ENCODE results near the gene CELF2. TPM values are rescaled to one million over a fixed set of nuclear protein-coding genes. Genes with fewer than 3 reads are reported as not detected.
"Not testable (repeated sequence)": the region's sequence is repeated elsewhere in the genome, so short reads cannot be mapped to it uniquely, and the experiment has no call there.

The CELF2 gene
- total and polyA plus RNA-seq, 9 of the 15 experiments (the other 6 are each of a cell fraction or from before 2014, with no cell fraction given): 4.0 to 20.3 (median 11.1) TPM

- WGBS (ENCODE audit: insufficient coverage, low coverage, missing lambda C conversion rate): 0% methylated on average over 5 of the region's 5 CpGs
- H3K4me1 ChIP-seq (replicated peaks in 1 of 2; ENCODE audit: control insufficient read depth in 2 of 2, insufficient read depth in 2 of 2, low read length in 2 of 2): peaks cover 0 to 11% of the 10 kb centered on the region in 2 experiments; a peak in 2 of 5 replicates
- intact Hi-C loops (cut with micrococcal nuclease); H4K20me1 ChIP-seq (replicated peaks; ENCODE audit: control insufficient read depth, insufficient read depth, low read length); H3K9me1 ChIP-seq (ENCODE audit: control insufficient read depth, insufficient read depth, low read length); ATAC-seq; H3K36me3 ChIP-seq (ENCODE audit: control insufficient read depth, insufficient read depth, low read length); H3K4me3 ChIP-seq; H3K9ac ChIP-seq (ENCODE audit: insufficient read depth in 1 of 2, low read depth in 2 of 2, low read length in 2 of 2); DNase-seq (ENCODE audit: extremely low read depth in 1 of 4, low spot score in 3 of 4); H3K79me2 ChIP-seq (ENCODE audit: control insufficient read depth, insufficient read depth, low read length); H3K9me3 ChIP-seq (replicated peaks; ENCODE audit: control insufficient read depth, insufficient read depth, low read depth, low read length); CTCF ChIA-PET (ENCODE audit: low intra/inter-chr PET ratio); FAIRE-seq; BruUV-seq (replicated peaks); H3K4me2 ChIP-seq (ENCODE audit: insufficient read depth, low read length); H2AFZ ChIP-seq (ENCODE audit: low read depth, low read length); in situ Hi-C loops (cut with MboI); H3K27ac ChIP-seq (ENCODE audit: extremely low read depth, low read depth, low read length): not testable (repeated sequence)
- peaks cover 2 to 14% of the 10 kb centered on the region in 2 experiments; a peak in 3 of 5 replicates for H3K27me3 ChIP-seq (ENCODE audit: control insufficient read depth in 2 of 2, insufficient read depth in 2 of 2, low read length in 2 of 2)
- peak; percentile 68; the same call in 1 of the 2 replicates for TF ChIP-seq CHD2 (IDR thresholded peaks at IDR 0.05; ENCODE audit: low read depth, low read length)
- TF ChIP-seq ZNF431 (CRISPR knock-in tag; IDR thresholded peaks at IDR 0.05): peak; percentile 95
- POLR2A ChIA-PET: interaction anchor here (1.1 kb wide), 1 partner anchor 8 kb away, joined by 3 read pairs; no protein-coding TSS in a partner anchor
Observed at GRCh38 chr10:11347580-11347979, 329.9 kb downstream of the CELF2 start.

GRCh38 chr10:11351801-11352200 is 334.1 kb downstream of the CELF2 start:
- no peaks in the 10 kb centered on the region for H3K9me3 ChIP-seq (replicated peaks; ENCODE audit: control insufficient read depth, insufficient read depth, low read depth, low read length)
- no peaks in the 10 kb centered on the region for H3K79me2 ChIP-seq (ENCODE audit: control insufficient read depth, insufficient read depth, low read length)
- 0% methylated on average over 9 of the region's 9 CpGs for WGBS (ENCODE audit: insufficient coverage, low coverage, missing lambda C conversion rate)
- H3K9me1 ChIP-seq (ENCODE audit: control insufficient read depth, insufficient read depth, low read length): no peaks in the 10 kb centered on the region
- no peak for DNase-seq (ENCODE audit: extremely low read depth in 1 of 4, low spot score in 3 of 4)
- H4K20me1 ChIP-seq (replicated peaks; ENCODE audit: control insufficient read depth, insufficient read depth, low read length): no peaks in the 10 kb centered on the region; the same call in 1 of the 2 replicates
- CTCF ChIA-PET (ENCODE audit: low intra/inter-chr PET ratio): no interaction called here
- TF ChIP-seq ARID3A (IDR thresholded peaks at IDR 0.05; ENCODE audit: borderline replicate concordance, low read depth, low read length) (no peak), CTBP1 (IDR thresholded peaks at IDR 0.05; ENCODE audit: borderline replicate concordance) (no peak), ESRRB (CRISPR knock-in tag; IDR thresholded peaks at IDR 0.05; ENCODE audit: borderline replicate concordance) (no peak), ZNF57 (CRISPR knock-in tag; IDR thresholded peaks at IDR 0.05) (no peak), SMARCB1 (IDR thresholded peaks at IDR 0.05; ENCODE audit: insufficient read length, low read depth) (no peak), ZFX (CRISPR knock-in tag; IDR thresholded peaks at IDR 0.05) (no peak), ZBTB17 (CRISPR knock-in tag; IDR thresholded peaks at IDR 0.05) (no peak), SMAD2 (IDR thresholded peaks at IDR 0.05; ENCODE audit: low read depth, low read length) (no peak), ZNF311 (CRISPR knock-in tag; IDR thresholded peaks at IDR 0.05) (no peak), MAFK (IDR thresholded peaks at IDR 0.05; ENCODE audit: low read length) (no peak), FOS (IDR thresholded peaks at IDR 0.05; ENCODE audit: extremely low read depth, insufficient read length) (no peak), HLTF (IDR thresholded peaks at IDR 0.05) (no peak), POLR3G (IDR thresholded peaks at IDR 0.05; ENCODE audit: extremely low read depth, insufficient read length, insufficient replicate concordance) (no peak)
- no TSS peak for BruUV-seq (replicated peaks)
- H3K36me3 ChIP-seq (ENCODE audit: control insufficient read depth, insufficient read depth, low read length): no peaks in the 10 kb centered on the region
- POLR2A ChIA-PET: no interaction called here
- ATAC-seq: no peak
- intact Hi-C loops (cut with micrococcal nuclease): no loop called here
- no peak overlapping the region for H3K4me3 ChIP-seq
- no peak overlapping the region for H3K9ac ChIP-seq (ENCODE audit: insufficient read depth in 1 of 2, low read depth in 2 of 2, low read length in 2 of 2)
- in situ Hi-C loops (cut with MboI): no loop called here
- H3K27me3 ChIP-seq (ENCODE audit: control insufficient read depth in 2 of 2, insufficient read depth in 2 of 2, low read length in 2 of 2): peaks cover 0 to 8% of the 10 kb centered on the region in 2 experiments; a peak in 2 of 5 replicates
- H2AFZ ChIP-seq (ENCODE audit: low read depth, low read length): no peak overlapping the region
- no peak for FAIRE-seq
- H3K27ac ChIP-seq (ENCODE audit: extremely low read depth, low read depth, low read length): no peak overlapping the region
- H3K4me2 ChIP-seq (ENCODE audit: insufficient read depth, low read length): no peak overlapping the region
- no peaks in the 10 kb centered on the region for H3K4me1 ChIP-seq (replicated peaks in 1 of 2; ENCODE audit: control insufficient read depth in 2 of 2, insufficient read depth in 2 of 2, low read length in 2 of 2)

Measured in K562 (cell line).